HUDEP-2 (cell line): ENCODE data around the gene SYNE4.
"Not testable (repeated sequence)": the region's sequence is repeated elsewhere in the genome, so short reads cannot be mapped to it uniquely, and the experiment has no call there.

ENCODE experiments used
- DNase-seq, 76 experiments: peaks; one replicate each; lab custom pipeline; 2025; ENCODE audit not compliant: unreplicated experiment in 76 of 76; lab: John Stamatoyannopoulos, UW

SYNE4 gene

DNA sequence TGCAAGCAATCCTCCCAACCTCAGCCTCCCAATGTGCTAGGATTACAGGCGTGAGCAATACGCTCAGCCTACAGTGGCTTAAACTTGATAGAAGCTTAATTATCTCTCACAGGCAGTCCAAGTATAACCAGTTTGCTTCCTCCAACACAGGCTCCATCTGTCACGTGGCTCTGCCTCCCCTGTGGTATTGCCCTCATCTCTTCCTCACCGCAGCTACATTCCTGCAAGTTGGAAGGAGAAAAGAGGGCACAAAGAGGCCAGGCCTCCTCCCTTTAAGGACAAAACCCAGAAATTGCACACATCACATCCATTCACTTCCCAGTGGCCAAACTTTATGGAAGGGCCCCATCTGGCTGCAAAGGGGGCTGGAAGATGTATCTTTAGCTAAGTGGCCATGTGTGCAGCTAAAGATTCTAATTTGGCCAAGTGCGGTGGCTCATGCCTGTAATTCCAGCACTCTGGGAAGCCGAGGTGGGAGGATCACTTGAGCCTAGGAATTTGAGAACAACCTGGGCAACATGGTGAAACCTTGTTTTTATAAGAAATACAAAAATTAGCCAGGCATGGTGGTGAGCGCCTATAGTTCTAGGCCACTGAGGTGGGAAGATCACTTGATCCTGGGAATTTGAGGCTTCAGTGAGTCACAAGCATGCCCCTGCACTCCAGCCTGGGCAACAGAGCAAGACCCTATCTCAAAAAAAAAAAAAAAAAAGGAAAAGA is 16.7 kb downstream of the SYNE4 start:
- no peak for DNase-seq

DNA sequence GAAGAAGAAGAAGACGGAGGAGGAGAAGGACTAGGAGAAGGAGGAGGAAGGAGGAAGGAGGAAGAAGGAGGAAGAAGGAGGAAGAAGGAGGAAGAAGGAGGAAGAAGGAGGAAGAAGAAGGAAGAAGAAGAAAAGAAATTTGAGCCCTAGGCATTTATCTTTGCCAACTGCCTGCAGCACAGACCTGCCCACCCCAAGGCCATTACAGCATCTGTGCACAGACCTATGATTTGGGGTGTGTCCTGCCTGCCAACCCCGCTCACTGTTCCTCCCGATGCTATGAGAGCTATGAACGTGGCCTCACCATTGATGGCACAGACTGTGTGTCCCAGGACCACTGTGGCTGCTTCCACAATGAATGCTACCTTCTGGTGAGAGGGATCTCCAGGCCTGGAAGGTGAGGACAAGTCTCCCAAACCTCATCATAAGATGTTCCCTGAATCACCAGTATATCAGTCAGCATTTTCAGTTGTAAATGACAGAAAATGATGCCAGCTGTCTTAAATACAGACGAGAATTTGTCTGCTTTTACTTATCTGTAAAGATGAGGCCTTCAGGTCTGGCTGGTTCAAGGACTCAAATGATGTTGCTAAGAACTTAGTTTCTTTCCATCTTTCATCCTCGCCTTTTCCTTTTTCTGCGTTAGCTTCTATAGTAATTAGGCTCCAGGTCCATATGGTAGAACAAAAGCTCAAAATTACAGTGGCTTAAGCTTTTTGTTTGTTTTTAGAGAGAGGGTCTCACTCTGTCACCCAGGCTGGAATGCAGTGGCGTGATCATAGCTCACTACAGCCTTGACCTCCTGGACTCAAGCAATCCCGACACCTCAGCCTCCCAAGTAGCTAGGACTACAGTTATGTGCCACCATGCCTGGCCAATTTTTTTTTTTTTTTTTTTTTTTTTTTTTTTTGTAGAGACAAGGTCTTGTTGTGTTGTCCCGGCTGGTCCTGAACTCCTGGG is 17.6 kb downstream of the SYNE4 start:
- no peak for DNase-seq

DNA sequence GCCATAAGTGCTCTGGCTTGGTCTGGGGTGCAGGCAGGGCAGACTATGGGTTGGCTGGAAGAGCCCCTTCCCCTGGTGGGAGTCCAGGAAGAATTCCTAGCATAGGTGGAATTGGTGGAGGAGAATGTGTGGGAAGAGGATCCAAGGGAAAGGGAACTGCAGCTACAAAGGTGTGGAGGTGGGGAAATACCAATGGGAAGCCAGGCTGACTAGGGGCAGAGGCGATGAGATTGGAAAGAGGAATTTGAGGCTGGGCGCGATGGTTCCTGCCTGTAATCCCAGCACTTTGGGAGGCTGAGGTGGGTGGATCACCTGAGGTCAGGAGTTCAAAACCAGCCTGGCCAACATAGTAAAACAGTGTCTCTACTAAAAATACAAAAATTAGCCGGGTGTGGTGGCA is 18.5 kb downstream of the SYNE4 start:
- no peak for DNase-seq

DNA sequence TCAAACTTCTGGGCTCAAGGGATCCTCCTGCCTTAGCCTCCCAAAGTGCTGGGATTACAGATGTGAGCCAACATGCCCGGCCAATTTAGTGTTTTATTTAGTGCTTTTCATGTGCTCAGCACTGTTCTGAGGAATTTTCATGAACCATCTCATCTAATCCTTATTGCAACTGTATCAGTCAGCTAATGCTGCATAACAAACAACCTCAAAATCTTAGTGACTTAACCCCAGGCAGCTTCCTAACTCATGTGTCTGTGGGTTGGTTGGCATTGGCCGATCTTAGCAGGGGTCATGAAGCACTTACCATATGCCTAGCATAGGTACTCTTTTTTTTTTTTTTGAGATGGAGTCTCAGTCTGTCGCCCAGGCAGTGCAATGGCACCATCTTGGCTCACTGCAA is 19.8 kb downstream of the SYNE4 start:
- no peak for DNase-seq

DNA sequence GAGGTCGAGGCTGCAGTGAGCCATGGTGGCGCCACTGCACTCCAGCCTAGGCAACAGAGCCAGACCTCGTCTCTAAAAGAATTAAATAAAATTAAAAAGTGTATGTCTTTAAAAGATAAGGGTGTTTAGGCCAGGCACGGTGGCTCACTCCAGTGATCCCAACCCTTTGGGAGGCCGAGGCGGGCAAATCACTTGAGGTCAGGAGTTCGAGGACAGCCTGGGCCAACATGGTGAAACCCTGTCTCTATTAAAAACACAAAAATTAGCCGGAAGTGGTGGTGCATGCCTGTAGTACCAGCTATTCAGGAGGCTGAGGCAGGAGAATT is 21.1 kb downstream of the SYNE4 start:
- DNase-seq, result no peak

DNA sequence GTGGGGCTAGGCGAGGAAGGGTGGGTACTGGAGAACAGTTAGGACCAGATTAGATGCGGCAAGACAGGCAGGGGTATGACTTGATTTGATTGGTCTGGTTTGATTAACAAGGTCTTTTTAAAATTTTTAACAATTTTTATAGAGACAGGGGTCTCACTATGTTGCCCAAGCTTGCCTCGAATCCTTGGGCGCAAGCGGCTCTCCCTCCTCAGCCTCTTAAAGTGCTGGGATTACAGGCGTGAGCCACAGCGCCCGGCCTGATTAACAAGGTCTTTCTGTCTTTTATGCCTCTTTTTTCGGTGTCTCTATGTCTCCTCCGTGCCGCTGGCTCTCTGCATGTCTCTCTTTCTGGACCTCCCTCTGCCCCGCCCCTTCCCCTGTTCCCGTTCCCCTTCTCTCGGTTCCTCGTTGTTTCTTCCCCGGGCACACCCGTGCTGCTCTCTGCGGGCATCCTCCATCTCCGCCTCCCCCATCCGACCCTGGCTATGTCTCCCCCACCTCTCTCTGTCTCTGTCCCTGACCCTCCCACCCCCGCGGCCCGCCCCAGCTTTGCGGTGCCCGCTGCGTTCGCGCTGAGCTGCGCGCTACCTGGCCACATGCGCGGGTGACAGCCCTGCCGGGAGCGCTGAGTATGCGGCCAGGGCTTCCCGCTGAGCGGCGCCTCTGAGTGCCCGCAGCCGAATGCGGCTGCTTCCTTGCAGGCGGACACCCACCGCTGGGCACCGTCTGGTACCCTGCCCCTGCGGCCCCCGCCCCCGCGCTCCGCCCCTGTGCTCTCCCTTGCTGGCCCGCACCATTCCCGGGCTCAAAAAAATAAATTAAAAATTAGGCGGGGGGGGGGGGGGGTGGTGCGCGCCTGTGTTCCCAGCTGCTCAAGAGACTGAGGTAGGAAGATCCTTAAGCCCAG is 21.7 kb downstream of the SYNE4 start:
- peak in 1 of 76 experiments; percentile 11 for DNase-seq

DNA sequence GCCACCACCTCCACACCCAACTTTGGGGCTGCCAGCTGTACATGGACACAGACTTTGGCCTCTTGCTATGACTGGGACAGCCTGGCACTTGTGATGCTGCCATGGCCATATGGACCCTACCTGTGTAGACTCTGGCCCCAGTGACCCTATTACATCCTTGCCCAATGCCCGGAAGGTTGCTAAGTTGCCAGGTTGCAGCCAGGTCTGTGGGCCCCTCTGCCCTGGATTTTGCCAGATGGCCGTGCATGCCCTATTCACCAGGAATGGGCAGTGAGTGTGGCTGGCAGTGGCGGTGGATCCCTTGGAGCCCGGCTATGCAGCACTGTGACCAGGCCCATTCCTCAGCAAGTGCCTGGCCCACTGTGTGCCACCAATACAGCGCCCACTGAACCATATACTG is 22.5 kb downstream of the SYNE4 start:
- no peak for DNase-seq

DNA sequence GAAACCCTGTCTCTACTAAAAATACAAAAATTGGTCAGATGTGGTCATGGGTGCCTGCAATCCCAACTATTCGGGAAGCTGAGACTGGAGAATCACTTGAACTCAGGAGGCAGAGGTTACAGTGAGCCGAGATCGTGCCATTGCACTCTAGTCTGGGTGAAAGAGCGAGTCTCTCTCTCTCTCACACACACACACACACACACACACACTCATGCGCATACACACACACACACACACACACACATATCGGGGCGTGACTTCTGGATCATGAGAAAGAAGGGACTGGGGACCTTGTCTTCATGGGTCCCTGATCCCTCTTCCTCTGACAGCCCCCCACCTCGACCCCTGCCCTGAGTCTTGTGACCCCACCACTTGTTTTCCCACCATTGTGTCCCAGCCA is 25.4 kb downstream of the SYNE4 start:
- DNase-seq, result no peak

DNA sequence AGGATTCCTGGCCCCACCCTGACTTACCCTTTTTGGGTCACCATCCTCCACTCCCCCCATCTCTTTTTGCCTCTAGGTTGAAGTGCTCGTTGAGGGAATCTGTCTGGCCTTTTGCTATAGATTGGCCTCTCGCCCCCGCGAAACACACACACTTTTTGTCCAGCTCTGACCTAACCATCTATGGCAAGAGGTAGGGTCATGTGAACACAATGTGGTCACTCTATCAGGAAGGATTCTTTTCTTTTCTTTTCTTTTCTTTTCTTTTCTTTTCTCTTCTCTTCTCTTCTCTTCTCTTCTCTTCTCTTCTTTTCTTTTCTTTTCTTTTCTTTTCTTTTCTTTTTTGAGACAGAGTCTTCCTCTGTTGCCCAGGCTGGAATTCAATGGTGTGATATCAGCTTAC is 27.6 kb downstream of the SYNE4 start:
- not testable (repeated sequence) for DNase-seq

DNA sequence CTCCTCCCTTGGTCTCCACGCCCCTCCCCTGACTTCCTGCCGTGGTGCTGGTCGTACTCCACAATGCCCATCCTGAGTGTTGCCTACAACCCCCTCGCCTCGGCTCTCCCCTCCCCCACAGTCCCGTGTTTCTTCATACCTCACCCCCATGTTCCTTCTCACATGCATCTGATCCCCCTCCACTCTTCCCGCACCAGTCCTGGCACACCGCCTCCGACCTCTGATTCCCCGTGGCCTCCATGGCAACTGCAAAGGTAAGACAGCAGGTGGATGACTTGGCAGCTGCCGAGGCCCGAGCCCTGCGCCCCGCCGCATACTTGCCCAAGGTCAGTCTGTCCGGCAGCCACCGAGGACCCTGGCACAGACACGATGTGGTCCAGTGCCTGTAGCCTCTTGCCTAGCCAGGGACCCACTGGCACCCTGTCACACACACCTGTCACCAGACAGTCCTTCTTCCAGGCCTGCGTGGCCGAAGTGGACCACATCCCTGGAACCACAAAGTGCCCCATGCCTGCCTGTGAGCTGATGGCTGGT is 29.7 kb downstream of the SYNE4 start:
- DNase-seq, result no peak

DNA sequence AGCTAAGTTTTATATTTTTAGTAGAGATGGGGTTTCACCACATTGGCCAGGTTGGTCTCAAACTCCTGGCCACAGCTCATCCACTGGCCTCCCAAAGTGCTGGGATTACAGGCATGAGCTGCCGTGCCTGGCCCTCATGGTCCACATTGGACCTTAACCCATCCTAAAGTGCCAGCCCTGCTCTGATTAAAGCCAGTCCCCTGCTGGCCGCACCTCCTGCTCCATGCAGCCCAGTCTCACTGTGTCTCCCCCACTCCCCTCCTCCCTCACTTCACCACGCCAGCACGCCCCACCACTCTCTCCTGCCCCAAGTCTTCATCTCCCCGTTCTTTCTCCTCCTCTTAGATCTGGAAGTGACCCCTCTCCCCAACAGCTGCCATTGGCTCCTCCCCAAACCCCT is 30.3 kb downstream of the SYNE4 start:
- no peak for DNase-seq

DNA sequence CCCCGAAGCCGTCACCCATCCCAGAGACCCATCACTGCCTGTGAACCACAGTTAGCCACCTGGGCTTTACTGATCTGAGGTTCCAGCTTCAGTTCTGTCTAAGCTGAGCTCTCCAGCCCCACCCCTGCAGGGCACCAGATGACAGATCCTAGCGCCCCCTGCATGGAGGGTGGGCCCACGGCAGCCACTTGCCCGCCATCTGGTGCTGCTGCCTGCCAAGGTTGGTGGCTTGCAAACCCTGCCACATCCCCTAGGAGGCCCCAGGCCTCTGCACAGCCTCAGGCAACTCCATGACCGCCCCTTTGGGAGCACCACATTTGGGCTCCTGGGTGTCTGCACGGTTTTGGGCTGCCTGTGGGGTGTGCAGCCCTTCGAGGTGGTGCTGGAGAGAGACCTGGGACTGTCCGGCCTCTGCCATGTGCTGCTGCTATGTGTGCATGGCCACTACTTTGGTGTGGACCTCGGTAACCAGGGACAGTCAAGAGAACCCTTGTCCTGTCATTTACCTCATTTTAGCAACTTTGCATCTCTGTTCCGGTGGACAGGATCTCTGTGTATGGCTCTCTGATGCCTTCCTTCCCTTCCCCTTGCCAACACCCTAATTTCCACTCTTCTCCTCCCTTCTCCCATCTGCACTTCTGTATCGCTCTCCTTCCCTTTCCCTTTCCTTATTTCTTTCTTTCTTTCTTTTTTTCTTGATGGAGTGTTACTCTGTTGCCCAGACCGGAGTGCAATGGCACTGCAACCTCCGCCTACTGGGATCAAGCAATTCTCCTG is 31.0 kb downstream of the SYNE4 start:
- peak in 51 of 76 experiments; percentile 9 to 75 (median 41) for DNase-seq

DNA sequence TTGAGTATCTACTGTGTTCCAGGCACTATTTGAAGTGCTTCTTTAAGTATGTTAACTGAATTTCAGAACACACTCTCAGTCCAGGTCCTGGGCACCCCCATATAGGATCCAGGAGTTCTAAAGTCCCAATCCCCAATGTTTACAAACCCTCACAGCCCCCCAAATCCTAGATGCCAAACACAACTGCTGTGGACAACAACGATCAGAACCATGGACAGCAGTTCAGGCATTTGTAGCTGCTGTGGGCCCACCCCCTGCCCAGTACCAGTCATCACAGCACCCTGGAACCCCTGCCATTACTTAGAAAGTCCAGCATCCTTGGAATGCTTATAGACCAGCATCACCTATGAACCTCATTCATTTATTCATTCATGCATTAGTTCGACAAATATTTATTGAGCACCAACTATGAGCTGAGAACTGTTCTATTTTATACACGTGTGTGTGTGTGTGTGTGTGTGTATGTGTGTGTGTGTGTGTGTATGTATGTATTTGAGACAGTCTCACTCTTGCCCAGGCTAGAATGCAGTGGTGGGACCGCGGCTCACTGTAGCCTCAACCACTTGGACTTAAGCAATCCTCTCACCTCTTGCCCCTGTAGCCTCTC is 32.9 kb downstream of the SYNE4 start:
- peak in 11 of 76 experiments; percentile 4 to 20 (median 14) for DNase-seq

DNA sequence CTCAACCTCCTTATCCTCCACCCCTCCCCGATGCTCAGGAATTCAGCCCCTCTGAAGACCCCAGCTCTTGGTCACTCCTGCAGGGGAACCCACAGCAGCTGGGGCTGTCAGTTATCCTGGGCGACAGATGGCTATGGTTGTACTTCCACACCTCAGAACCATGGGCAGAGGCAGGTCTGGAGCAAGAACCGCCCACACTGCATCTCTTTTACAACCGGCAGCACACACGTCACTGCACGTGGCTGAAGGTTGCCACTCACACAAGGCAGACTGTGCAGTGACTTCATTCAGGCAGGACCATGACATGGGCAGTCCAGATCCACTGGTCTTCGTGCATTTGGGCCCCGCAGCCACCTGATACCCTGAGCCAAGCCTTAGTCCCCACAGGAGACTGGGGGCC is 35.1 kb downstream of the SYNE4 start:
- no peak for DNase-seq

DNA sequence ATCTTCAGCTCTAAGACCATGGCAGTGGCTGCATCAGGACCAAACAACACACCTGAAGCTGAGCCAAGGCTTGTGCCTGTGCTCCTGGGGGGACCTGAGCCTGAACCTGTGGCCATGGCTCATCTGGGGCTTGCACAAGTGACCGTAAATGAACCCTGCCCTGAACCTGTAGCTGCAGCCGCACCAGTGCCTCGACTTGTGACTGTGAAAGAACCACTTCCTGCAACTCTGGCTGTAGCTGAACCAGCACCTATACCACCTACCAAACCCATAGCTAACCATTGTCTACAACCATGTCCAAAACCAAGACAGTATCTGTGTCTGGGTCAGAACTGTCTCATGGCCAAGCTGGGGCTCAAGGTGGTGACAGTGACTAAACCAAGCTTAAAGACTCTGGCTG is 41.8 kb downstream of the SYNE4 start:
- no peak for DNase-seq

DNA sequence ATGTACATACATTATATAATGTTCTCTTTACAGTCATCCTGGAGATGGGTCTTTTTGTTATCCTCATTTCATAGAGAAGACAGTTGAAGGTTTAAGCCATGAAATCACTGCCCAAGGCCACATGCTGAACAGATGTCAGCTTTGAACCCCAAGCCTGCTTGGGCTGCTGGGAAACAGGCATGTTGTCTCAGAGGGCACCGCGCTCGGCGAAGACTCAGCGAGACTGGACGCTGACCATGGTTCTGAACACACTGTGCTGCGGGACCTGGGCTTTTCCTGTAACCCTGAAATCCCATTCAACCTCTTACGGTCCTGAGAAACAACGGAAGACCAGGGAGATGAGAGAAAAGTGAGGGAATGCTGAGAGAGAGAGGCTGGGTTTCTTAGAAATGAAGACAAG is 45.1 kb downstream of the SYNE4 start:
- peak in 41 of 76 experiments; percentile 2 to 60 (median 24) for DNase-seq

DNA sequence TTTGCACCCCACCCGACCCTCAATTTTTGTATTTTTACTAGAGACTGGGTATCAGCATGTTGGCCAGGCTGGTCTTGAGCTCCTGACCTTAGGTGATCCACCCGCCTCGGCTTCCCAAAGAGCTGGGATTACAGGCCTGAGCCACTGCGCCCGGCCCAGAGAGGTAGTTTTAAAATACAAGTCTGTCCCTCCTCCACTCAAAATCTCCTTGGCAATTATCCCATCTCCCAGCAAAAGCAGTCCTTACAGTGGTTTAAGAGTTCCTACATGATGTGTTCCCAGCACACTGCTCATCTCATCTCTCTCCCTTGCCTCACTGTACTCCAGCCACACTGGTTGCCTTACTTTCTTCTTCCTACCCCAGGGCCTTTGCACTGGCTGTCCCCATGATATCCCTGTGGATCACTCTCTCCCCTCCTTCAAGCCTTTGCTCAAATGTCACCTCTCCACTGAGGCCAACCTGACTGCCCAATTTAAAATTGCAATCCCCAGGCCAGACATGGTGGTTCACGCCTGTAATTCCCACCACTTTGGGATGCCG is 48.1 kb downstream of the SYNE4 start:
- no peak for DNase-seq

DNA sequence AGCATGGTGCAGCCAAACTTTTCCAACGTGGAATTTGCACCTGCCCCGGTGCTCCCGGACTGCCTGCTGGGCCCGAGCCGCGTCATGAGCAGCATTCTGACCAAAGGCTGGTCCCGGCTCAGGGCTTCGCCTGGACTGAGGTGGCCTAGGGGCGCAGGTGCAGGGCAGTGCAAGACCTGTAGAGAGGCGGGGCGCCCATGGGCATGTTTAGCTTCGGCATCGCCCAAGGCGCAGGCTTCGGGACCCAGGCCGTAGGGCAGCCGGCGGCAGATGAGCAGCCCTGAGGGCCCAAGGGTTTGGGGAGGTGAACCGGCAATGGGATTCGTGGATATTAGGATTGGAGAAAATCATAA is 48.7 kb downstream of the SYNE4 start:
- DNase-seq, result no peak
